ENCODE data around the gene HINT2. TPM values are rescaled to one million over a fixed set of nuclear protein-coding genes. Genes with fewer than 3 reads are reported as not detected.

HINT2 gene
- total RNA-seq, 4 donors from 2014 or later, result 12.7 to 29.4 (median 18.7) TPM

GRCh38 chr9:35767458-35767857, 47.4 kb downstream of the HINT2 start:
- H3K4me1 ChIP-seq, result peaks cover 7 to 26% (median 22%) of the 10 kb centered on the region in 3 donors
- TF ChIP-seq CTCF (IDR thresholded peaks at IDR 0.05) (no peak), POLR2AphosphoS5 (IDR thresholded peaks at IDR 0.05) (no peak), POLR2A (IDR thresholded peaks at IDR 0.05) (no peak), EP300 (IDR thresholded peaks at IDR 0.05) (no peak)
- no peaks in the 10 kb centered on the region for H3K36me3 ChIP-seq
- no peak for ATAC-seq
- WGBS, 2 donors (ENCODE audit: low coverage in 1 of 2), result 88 to 95% methylated on average over 1 of the region's 1 CpG
- H3K27ac ChIP-seq, result no peak overlapping the region
- H3K27me3 ChIP-seq, result no peaks in the 10 kb centered on the region
- H3K4me3 ChIP-seq, result no peak overlapping the region
- H3K9me3 ChIP-seq, result no peaks in the 10 kb centered on the region

- Histone ChIP-seq H3K27me3 (no peaks in the 10 kb centered on the region), H3K27ac (no peak overlapping the region), H3K36me3 (no peaks in the 10 kb centered on the region), H3K9me3 (no peaks in the 10 kb centered on the region), H3K4me1 (peaks cover 7 to 23% (median 21%) of the 10 kb centered on the region in 3 donors), H3K4me3 (no peak overlapping the region)
- 61 to 66% methylated on average over 2 of the region's 2 CpGs for WGBS, 2 donors (ENCODE audit: low coverage in 1 of 2)
- no peak for ATAC-seq
- TF ChIP-seq EP300 (IDR thresholded peaks at IDR 0.05) (no peak), POLR2A (IDR thresholded peaks at IDR 0.05) (no peak), CTCF (IDR thresholded peaks at IDR 0.05) (no peak), POLR2AphosphoS5 (IDR thresholded peaks at IDR 0.05) (no peak)
Observed at GRCh38 chr9:35766997-35767396, 47.8 kb downstream of the HINT2 start.

GRCh38 chr9:35763803-35764202, 51.0 kb downstream of the HINT2 start:
- 100% methylated on average over 1 of the region's 1 CpG for whole genome bisulfite sequencing, 2 donors (ENCODE audit: low coverage in 1 of 2)
- Histone ChIP-seq H3K27me3 (no peaks in the 10 kb centered on the region), H3K4me3 (no peak overlapping the region), H3K4me1 (peaks cover 0 to 8% (median 0%) of the 10 kb centered on the region in 3 donors), H3K27ac (no peak overlapping the region), H3K9me3 (no peaks in the 10 kb centered on the region), H3K36me3 (no peaks in the 10 kb centered on the region)
- no peak for TF ChIP-seq POLR2A (IDR thresholded peaks at IDR 0.05)
- no peak for TF ChIP-seq EP300 (IDR thresholded peaks at IDR 0.05)
- TF ChIP-seq CTCF (IDR thresholded peaks at IDR 0.05), result no peak
- TF ChIP-seq POLR2AphosphoS5 (IDR thresholded peaks at IDR 0.05), result no peak
- ATAC-seq, result no peak

GRCh38 chr9:35763181-35763580, 51.7 kb downstream of the HINT2 start:
- ATAC-seq, result no peak
- no peak overlapping the region for H3K4me3 ChIP-seq
- no peak overlapping the region for H3K27ac ChIP-seq
- no peak for TF ChIP-seq CTCF (IDR thresholded peaks at IDR 0.05)
- TF ChIP-seq POLR2A (IDR thresholded peaks at IDR 0.05), result no peak
- TF ChIP-seq EP300 (IDR thresholded peaks at IDR 0.05), result no peak
- TF ChIP-seq POLR2AphosphoS5 (IDR thresholded peaks at IDR 0.05), result no peak
- WGBS, 2 donors (ENCODE audit: low coverage in 1 of 2), result 88 to 100% methylated on average over 1 to 2 of the region's 2 CpGs
- H3K9me3 ChIP-seq, result no peaks in the 10 kb centered on the region
- peaks cover 0 to 15% (median 5%) of the 10 kb centered on the region in 3 donors for H3K4me1 ChIP-seq
- H3K27me3 ChIP-seq, result no peaks in the 10 kb centered on the region
- H3K36me3 ChIP-seq, result no peaks in the 10 kb centered on the region

Small RNAs within 50 kb of the gene (small RNA-seq; reads per million reads assigned to genes)
- gene HINT2, result 0 to 0.13 (median 0.04) reads per million in 4 donors

Other genes with a start within 250 kb of the HINT2 start
- gene TESK1, start 209.8 kb downstream of the HINT2 start, total RNA-seq, result 10 to 100 TPM; 38.2 to 77.1 (median 40.2) TPM
- gene CD72, start 196.6 kb downstream of the HINT2 start, total RNA-seq, result 1 to 10 TPM; 1.0 to 2.0 (median 1.5) TPM
- gene SIT1, start 164.1 kb downstream of the HINT2 start, total RNA-seq, result 1 to 10 TPM in 3 of 4 donors, not detected in 1; 1.2 to 1.6 (median 1.6) TPM
- 1,000 to 10,000 TPM; 1,650 to 4,855 (median 3,807) TPM for gene RMRP, start 157.0 kb downstream of the HINT2 start, total RNA-seq
- gene CCDC107, start 156.8 kb downstream of the HINT2 start, total RNA-seq, result 10 to 100 TPM; 61.9 to 94.2 (median 87.0) TPM
- 1 to 10 TPM in 2 of 4 donors, under 1 TPM in 2; 0.52 to 2.2 (median 0.81) TPM for gene ARHGEF39, start 149.8 kb downstream of the HINT2 start, total RNA-seq
- 1 to 10 TPM in 1 of 4 donors, not detected in 3; 3.9 TPM for gene CA9, start 141.1 kb downstream of the HINT2 start, total RNA-seq
- over 10,000 TPM in 3 of 4 donors, 1,000 to 10,000 TPM in 1; 7,572 to 13,568 (median 12,084) TPM for gene TPM2, start 125.1 kb downstream of the HINT2 start, total RNA-seq
- gene TLN1, start 82.8 kb downstream of the HINT2 start, total RNA-seq, result 1,000 to 10,000 TPM in 3 of 4 donors, 100 to 1,000 TPM in 1; 888 to 1,583 (median 1,047) TPM
- 100 to 1,000 TPM in 1 of 4 donors, 10 to 100 TPM in 3; 75.0 to 104 (median 83.7) TPM for gene CREB3, start 82.4 kb downstream of the HINT2 start, total RNA-seq
- gene GBA2, start 65.8 kb downstream of the HINT2 start, total RNA-seq, result 10 to 100 TPM; 35.3 to 81.1 (median 54.3) TPM
- 10 to 100 TPM; 19.7 to 34.4 (median 23.4) TPM for gene RGP1, start 65.8 kb downstream of the HINT2 start, total RNA-seq
- gene MSMP, start 60.8 kb downstream of the HINT2 start, total RNA-seq, result 1 to 10 TPM in 1 of 4 donors, not detected in 3; 2.0 TPM
- gene NPR2, start 23.5 kb downstream of the HINT2 start, total RNA-seq, result 10 to 100 TPM; 12.7 to 39.3 (median 34.5) TPM
- gene SPAG8, start 2.8 kb downstream of the HINT2 start, total RNA-seq, result 1 to 10 TPM in 3 of 4 donors, under 1 TPM in 1; 0.81 to 2.1 (median 1.4) TPM
- not detected for gene FAM221B, start 13.7 kb upstream of the HINT2 start, total RNA-seq
- gene TMEM8B, start 14.2 kb upstream of the HINT2 start, total RNA-seq, result 10 to 100 TPM; 11.7 to 23.8 (median 18.6) TPM
- not detected for gene OR13J1, start 55.4 kb upstream of the HINT2 start, total RNA-seq
- gene HRCT1, start 91.2 kb upstream of the HINT2 start, total RNA-seq, result 10 to 100 TPM in 3 of 4 donors, 1 to 10 TPM in 1; 4.0 to 32.7 (median 17.0) TPM
- 1 to 10 TPM in 3 of 4 donors, under 1 TPM in 1; 0.62 to 5.5 (median 2.6) TPM for gene SPAAR, start 94.4 kb upstream of the HINT2 start, total RNA-seq
- not detected for gene OR2S2, start 143.1 kb upstream of the HINT2 start, total RNA-seq
- 10 to 100 TPM; 12.6 to 29.5 (median 18.6) TPM for gene RECK, start 221.9 kb upstream of the HINT2 start, total RNA-seq

Measured in gastroesophageal sphincter (tissue), 4 donors.